Measurements from ENCODE around the gene GJD2.

- no peak for TF ChIP-seq CTCF (IDR thresholded peaks at IDR 0.05; ENCODE audit: insufficient read depth, low read length)
- TF ChIP-seq POLR2AphosphoS5 (IDR thresholded peaks at IDR 0.05; ENCODE audit: low read depth), result no peak
- TF ChIP-seq REST (IDR thresholded peaks at IDR 0.05; ENCODE audit: insufficient replicate concordance, low read depth), result no peak
Observed at GRCh38 chr15:34773917-34774316, 19.1 kb upstream of the GJD2 start.
